Fibroblast of peridontal ligament (primary cell): ENCODE data around the gene PMFBP1.

Source experiments
- DNase-seq: peaks from one replicate; pipeline ENCODE4 v3.0.0-alpha.2; 2010; ENCODE audit errors: extremely low read depth

The PMFBP1 gene, protein sequence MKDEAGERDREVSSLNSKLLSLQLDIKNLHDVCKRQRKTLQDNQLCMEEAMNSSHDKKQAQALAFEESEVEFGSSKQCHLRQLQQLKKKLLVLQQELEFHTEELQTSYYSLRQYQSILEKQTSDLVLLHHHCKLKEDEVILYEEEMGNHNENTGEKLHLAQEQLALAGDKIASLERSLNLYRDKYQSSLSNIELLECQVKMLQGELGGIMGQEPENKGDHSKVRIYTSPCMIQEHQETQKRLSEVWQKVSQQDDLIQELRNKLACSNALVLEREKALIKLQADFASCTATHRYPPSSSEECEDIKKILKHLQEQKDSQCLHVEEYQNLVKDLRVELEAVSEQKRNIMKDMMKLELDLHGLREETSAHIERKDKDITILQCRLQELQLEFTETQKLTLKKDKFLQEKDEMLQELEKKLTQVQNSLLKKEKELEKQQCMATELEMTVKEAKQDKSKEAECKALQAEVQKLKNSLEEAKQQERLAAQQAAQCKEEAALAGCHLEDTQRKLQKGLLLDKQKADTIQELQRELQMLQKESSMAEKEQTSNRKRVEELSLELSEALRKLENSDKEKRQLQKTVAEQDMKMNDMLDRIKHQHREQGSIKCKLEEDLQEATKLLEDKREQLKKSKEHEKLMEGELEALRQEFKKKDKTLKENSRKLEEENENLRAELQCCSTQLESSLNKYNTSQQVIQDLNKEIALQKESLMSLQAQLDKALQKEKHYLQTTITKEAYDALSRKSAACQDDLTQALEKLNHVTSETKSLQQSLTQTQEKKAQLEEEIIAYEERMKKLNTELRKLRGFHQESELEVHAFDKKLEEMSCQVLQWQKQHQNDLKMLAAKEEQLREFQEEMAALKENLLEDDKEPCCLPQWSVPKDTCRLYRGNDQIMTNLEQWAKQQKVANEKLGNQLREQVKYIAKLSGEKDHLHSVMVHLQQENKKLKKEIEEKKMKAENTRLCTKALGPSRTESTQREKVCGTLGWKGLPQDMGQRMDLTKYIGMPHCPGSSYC

DNA sequence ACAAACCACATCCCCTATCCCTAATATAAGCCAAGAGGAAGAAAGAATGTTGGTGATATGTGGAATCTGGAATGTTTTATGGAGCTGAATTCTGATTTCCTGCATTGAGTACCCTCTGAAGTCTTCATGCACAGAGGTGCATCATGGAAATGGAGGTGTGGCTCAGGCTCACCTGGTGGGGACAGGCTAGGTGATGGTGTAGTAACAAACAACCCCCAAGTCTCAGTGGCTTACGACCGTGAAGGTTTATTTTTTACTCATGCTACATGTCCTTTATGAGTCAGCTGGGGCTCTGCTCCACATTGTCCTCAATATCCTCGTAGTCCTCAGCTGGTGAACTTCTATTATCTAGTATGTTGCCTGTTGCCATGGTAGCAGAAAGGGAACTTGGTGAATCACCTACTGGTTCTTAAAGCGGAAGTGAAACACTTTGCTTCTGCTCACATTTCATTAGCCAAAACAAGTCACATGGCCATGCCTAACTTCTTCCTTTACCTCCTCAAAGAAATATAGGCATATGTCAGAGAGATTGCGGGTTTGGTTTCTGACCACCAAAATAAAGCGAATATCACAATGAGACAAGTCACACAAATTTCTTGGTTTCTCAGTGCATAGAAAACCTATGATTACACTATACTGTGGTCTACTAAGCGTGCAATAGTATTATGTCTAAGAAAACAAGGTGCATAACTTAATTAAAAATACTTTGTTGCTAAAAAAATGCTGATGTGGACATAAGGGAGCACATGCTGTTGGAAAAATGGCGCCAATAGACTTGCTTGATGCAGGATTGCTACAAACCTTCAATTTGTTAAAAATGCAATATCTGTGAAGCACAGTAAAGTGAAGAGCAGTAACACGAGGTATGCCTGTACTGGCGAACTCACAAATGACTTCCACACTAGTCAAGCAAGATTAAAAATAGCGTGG lies at the start of gene PMFBP1:
Gene PMFBP1, minus strand, starts transcription at position 51 of the 930 bp plus-strand sequence. CDS start 947 bp downstream, outside the sequence.
- peak; percentile 41 for DNase-seq

DNA sequence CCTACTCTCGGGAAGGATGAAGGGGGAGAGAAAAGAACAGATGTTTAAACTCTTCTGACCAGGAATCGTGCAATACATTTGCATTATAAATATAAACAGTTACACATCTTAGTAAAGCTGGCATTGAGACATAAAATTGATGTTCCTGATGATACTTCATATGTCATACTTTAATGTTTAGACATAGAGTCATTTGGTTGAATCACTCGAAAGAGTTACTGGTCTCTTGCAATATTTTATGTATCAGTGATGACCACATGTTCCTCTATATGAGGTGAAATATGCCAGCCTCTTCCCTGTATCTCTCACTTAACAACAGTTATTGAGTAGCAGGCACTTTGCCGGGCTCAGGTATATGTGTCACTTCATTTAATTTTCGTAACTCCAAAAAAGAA lies 49.7 kb upstream of the PMFBP1 start:
- no peak for DNase-seq

DNA sequence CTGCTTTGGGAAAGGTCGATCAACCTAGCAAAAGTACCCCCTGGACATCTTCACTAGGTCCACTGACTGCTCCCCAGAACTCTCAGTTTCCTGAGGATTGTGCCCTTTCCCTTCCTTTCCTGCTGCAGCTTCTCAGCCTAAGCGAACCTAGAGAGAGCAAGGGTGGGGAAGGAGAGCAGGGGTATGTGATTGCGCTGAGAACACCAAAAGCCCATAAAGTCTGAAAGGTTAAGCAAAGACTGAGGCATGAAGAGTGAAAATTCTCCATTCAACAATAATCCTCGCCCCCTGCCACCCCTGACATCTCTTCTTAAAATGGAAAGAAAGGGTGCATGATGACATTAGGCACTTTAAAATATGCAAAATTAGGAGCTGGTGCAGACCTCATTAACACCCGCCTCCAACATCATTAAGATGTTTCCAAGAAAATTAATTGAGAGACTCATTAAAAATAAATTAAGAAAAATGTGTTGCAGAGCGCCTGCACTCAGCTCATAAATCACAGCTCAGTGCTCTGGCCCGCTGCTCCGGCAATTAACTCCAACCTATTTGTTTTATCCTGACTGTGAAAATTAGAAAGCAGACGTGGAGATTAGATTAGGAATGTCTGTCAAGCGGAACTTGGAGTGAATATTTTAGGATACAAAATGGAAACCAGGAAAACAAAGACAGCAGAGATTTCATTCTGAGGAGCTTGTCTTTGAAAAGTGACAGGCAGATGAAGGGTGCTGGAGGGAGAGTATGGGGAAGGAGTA lies 49.1 kb upstream of the PMFBP1 start:
- no peak for DNase-seq

DNA sequence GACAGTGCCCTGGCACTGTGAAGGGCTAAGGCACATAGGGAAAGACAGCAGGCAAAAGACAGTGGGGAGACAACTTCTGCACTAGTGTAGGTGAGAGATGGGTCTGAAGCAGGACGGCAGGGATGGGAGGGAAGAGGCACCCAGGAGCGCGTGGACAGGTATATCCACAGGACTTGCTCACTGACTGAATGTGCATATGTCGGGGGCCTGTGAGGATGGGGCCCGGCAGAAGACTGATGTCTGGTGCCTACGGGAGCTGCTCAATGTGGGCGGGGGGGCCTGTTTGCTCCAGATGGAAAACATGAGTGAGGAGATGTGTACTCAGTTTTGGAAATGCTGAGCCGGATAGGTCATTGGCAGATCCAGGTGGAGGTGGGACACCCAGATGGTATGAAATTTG lies 47.3 kb upstream of the PMFBP1 start:
- no peak for DNase-seq

DNA sequence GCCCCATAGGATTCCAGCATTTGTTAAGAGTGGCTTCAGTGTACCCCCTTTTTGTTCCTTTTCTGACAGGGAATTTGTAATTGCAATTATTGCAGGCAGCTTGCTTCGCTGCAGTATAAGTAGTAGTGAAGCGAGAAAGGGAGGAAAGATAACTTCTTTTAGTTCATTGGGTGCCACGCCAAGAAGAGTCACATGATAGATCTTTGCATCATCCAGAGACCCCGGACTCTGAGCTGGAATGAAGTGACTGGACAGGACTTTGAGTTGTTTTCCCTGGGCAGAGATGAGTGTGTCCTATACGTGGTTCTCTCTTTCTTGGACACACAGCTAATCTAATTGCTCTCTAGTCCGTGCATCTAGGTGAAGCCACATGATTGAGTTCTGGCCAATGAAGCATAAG lies 44.8 kb upstream of the PMFBP1 start:
- no peak for DNase-seq

DNA sequence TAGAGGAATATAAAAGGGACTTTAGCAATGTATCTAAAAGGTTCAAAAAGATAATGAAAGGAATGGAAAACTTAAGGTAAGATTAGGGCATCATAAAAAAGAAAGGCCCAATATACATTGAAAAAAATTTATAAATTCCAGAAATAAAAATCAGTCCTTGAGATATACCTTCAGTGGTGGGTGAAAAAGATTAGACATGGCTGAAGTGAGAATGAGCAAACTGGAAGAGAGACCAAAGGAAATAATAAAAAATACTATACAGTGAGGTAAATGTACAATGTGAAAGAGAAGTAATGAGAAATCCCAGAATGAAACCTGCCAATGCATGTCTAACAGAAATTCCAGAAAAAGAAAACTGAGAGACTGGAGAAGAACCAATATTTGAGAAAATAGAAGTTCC lies 42.9 kb upstream of the PMFBP1 start:
- DNase-seq = no peak

DNA sequence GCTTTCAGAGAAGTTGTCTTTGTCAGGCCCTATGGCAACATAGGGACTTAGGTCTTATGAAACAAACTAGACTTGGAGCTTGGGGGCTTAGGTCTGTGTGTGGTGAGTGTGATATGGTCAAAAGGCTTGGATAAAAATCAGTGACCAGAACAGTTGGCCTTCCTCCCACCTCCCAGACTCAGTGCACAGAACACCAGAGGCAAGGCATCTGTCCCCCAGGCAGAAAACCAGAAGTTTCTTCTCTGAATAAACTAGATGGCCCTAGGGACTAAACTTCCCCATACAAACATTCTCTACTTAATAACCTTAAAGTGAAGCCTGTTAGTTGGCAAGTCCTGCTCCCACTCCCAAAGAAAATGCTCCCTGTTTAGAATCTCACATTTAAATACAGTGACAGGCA lies 39.2 kb upstream of the PMFBP1 start:
- no peak for DNase-seq

DNA sequence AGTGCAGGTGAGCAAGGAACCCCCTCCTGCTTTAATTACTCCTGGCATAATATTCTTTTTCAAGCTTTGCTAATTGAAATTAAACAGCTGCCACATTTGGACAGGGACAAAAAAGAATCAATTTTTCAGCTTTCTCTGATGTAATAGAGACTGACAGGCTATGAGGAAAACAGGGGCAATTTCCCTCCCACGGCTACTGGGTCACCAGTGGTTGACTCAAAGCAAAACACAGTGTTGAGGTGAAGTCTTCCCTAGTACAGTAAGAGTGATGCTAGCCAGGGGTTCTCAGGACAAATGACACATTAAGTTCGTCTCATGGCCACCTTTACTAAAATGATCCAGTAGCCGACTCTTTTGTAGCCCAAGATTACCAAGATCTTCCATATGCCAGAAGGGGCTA lies 38.6 kb upstream of the PMFBP1 start:
- no peak for DNase-seq

DNA sequence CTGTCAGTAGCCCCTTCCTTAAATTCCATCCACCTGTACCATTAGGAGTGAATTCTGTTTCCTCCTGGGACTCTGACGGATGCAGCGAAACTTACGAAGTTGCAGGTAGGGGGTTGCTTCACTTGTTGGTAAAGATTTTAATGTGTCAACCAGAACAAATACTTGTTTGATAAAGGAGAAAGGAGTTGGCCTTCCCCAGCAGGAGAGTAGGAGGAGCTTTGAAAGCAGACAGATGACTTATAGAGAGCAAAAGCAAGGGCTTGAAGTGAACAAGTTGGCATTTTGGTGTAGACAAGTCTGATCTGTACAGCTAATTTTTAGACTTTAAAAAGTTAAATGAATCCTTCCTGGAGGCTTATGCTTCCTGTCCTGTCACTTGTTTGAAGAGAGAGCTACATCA lies 38.1 kb upstream of the PMFBP1 start:
- DNase-seq = no peak

DNA sequence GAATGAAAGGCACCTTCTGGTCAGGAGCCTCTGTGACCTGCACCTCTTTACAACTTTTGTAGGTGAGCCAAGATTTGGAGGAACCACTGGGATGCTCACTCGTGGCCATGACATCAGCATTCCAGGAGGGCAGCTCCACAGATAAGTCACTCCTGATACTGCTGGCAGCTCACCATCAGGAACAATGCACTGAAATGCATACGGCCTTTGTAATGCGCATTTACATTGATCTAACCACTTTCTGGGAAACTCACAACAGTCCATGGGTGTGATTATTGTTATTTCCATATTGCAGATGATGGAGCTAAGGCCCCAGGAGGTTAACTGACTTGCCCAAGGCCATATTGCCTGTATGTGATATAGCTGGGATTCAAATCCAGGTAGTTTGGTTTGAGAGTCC lies 34.3 kb upstream of the PMFBP1 start:
- DNase-seq = no peak

DNA sequence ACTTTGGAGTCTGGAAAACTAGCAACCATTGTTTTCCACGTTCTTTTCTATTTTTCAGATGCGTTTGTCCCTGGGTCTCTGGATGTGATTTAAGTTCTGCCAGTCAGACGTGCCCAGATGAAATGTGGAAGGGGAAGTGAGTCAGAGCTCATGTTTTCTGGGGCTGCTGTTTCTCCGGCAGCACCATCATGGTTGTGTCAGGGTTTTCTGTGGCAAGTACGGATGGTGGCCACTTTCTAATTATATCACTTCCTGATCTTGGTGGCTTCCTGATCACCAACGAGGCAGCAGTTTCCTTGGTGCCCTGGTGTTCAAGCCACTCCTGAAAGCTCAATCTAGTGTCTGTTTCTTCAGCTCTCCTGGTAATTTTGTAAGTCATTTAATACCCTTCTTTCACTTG lies 31.4 kb upstream of the PMFBP1 start:
- DNase-seq = peak; percentile 24

DNA sequence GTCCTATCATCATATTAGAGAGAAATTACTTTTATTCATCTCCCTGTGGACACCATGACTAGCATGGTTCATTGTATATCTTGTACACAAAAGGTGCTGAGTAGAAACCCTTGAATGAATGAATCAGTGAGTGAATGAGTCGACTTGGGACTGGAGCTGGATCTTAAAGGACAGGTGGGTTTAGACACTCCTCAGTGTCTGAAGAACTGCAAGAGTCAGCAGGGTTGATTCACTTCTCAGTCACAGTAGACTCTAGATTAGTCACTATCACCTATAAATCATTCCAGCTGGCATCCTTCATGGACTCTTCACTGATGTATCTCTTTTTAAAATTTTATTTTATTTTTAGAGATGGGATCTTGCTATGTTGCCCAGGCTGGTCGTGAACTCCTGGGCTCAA lies 30.1 kb upstream of the PMFBP1 start:
- no peak for DNase-seq

DNA sequence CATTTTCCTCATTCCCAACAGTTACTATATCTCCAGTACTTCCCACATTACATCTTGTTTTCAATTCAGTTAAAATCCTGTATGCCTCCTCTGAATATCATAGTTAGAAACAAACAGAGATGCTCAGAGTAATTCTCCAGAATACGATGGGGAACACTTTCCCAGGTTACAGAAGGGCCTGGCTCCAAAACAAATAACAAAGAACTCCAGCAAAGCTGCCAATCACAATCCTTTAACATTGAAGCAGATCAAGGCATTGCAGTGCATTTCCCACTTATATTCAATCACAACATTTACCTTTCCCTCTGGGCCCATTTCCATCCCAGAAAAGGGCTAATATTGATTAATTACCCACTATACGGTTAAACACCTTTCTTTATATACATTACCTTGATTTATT lies 29.4 kb upstream of the PMFBP1 start:
- DNase-seq = no peak

DNA sequence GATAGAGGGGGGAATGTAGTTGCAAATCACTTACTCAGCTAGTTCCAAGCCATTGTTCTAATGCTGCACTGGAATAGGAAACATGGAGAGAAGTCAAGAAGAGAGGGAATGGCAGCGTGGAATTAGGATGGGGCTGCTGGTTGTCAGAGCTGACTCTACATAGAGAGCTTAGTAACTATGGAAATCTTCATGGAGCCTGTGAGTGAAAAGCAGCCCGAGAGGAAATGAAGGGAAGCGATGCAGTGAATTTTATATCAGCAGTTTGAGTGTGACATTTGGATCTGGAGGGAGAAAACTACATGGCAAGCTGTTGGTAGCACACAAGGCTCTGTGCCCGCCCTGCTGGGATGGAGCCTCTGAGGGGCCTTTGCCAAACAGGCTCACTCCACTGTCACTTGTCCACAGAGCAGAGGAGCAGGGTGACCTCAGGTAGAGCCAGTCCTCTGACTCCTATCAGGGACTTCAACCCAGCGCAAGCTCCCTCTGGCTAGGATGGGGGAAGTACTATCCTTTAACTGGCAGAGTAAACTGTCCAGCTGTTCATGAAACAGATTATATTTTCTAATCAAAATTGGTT lies 27.9 kb upstream of the PMFBP1 start:
- no peak for DNase-seq

DNA sequence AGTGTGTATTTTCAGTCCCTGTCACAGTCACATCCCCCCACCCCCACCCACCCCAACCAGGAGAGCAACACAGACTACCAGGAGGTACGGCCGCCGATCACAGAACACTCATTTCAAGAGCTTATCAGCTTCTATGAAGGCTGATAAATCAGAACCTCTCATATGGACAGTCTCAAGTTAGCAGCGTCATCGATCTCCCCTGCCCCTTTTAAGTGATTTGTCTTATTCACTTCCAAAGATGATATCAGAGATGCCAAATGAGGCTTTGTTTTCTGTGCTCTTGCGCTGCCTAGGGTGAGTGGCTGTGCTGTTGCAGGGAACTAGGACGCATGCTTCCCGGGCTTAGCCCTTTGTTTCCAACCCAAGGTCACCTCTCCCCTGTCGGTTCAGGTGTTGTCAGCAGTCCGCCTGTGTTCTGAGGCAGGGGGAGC lies 26.8 kb upstream of the PMFBP1 start:
- DNase-seq = no peak

DNA sequence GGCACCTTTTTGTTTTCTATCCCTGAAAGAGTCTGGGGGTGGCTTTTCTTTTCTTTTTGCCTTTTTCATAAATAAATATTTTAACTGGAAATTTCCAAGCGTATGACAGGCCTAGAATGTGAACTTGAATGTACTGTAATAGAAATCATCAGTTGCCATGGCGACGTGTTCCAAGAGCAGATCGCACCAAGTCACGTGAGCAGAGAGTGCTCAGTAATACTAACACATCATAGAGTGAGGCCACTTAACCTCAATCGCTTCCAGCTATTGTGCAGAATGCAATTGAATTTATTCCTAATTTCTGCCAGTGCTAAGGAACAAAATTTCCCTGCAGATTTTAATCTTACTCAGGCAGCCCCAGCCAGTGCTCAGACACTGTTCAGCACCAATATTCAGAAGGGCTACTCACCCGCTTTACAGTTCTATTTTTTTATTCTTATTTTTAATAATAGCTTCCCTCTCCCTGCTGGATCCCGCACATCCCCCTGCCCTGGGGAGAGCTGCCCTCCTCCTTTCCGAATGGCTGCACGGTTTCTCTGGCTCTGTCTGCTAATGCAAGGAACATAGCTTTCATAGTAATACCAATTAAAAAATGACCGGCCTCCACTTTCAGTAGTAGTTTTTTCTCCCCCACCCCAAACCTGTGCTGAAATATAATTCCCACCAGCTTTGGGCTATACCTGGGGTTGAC lies 26.2 kb upstream of the PMFBP1 start:
- peak; percentile 93 for DNase-seq

DNA sequence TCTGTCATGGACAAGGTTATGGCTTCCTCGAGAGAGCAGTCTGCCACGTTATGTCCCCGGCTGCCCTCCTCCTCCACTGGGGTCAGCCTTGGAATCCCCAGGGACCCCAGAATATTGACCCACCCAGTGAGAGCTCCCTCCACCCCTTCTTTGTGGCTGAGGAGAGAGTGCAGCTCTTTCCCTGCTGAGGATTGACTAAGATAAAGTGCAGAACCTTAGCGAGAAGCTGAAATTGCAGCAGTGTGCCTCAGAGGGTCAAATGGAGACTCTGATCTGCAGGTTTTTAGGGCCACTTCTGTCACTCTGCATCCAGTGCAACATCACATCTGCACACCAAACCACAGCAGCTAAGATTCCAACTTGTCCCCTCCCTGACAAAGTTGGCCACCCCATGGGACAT lies 25.6 kb upstream of the PMFBP1 start:
- no peak for DNase-seq

DNA sequence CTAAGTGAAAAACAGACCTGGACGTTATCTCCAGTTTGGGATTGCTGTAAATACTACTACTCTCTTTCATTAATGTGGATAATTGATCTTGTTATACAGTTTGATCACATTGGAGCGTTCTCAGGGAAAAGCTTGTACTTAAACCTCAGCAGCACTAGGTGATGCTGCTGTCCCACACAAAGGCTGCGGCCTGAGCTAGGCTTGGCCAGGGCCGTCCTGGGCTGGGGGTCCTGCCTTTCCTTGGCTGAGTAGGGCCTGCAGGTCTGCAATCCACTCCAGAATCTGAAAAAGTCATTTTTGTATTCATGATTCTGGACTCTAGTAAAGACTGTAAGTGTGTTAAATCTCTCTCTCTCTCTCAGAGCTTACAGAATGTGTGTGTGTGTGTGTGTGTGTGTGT lies 23.7 kb upstream of the PMFBP1 start:
- no peak for DNase-seq

DNA sequence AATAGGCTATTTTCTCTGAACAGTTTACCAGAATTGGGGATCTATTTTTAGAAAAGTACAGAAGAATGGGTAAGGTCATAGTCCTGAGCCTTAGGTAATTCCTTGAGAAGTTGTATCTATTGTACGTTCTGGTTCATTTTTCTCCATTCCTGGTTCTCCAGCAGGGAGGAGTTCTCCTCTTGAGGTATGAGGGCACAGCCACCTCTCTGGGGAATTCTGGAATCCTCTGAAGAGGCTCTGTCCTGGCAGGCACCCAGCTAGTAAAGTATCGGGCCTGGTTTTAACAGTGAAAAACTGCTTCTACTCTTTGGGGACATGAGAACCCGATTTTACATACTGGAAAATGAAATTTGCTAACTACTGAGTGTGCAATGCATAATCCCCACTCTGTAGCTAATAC lies 19.6 kb upstream of the PMFBP1 start:
- no peak for DNase-seq

DNA sequence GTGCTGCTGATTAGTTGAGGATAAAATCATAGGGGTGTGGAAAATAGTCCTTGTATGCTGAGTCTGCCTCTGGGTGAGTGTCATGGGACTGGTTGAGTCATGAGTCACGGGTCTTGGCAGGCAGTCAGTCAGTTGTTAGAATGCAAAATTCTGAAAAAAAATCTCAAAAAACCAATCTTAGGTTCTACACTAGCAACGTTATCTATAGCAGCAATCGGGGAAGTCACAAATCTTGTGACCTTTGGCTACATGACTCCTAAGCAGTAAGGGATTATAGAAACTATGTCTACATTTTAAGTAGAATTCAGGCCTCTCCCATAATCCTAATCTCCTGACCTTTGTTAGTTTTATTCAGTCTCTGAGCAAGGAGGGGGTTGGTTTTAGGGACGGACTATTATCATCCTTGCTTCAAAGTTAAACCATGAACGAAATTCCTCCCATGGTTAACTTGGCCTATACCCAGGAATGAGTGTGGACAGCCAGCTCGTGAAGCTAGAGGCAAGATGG lies 18.0 kb upstream of the PMFBP1 start:
- peak; percentile 67 for DNase-seq
